GM18951 (cell line): ENCODE results near the gene DPP3.

Experiments
- POLR2A ChIP-seq: IDR thresholded peaks from 4 replicates; pipeline ENCODE4 v1.6.1; 2011; ENCODE audit warnings: mild to moderate bottlenecking; ENCODE audit not compliant: insufficient read length, insufficient read depth; ENCODE audit errors: extremely low read depth
- in situ Hi-C: fragments of 300-500 bp; cut with MboI; formaldehyde crosslinking; loops from one replicate; pipeline ENCODE4 v1.12.0; 2022; ENCODE audit warnings: low sequenced_read_pairs, mixed read lengths, inconsistent platforms; ENCODE audit not compliant: unreplicated experiment

The DPP3 gene

DNA sequence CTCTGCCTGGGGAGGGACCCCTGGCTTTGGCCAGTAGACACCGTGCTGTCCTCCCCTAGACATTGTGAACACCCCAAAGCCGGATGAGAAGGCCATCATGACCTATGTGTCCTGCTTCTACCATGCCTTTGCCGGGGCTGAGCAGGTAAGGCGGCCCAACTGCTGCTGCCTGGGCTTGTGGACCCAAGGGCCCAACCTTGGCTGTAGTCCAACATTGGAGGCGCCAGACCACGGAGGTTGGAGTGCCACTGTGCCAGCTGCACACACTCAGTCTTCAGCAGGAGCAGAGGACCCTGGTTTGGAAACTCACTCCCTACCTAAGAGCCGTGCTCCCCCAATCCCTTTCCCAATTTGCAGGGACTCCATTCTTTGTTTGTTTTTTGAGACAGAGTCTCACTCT is 75.9 kb downstream of the DPP3 start:
- no peak for TF ChIP-seq POLR2A
- in situ Hi-C loops, result loop anchor here (25.0 kb wide), 1 partner anchor 281 kb away; the partner anchor contains the start of gene RCE1

DNA sequence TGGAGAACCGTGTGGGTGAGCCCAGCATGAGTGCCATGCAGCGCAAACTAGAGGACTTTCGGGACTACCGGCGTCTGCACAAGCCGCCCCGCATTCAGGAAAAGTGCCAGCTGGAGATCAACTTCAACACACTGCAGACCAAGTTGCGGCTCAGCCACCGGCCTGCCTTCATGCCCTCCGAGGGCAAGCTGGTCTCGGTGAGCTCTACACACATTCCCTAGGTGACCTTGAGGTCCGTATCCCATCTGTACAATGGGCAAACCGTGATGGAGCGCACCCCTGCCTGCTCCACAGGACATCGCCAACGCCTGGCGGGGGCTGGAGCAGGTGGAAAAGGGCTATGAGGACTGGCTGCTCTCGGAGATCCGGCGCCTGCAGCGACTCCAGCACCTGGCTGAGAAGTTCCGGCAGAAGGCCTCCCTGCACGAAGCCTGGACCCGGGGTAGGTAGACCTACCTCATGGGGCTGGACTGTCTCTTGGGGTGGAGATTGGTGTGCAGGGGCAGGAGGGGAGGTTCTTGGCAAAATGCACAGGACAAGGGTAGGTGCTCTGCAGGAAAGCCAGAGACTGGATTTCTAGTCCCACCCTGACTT is 77.6 kb downstream of the DPP3 start:
- in situ Hi-C loops, result loop anchor here (25.0 kb wide), 1 partner anchor 279 kb away; the partner anchor contains the start of gene RCE1
- TF ChIP-seq POLR2A, result no peak
